PFSK-1 (cell line): ENCODE measurements around the gene UPF3B. TPM values are rescaled to one million over a fixed set of nuclear protein-coding genes. Genes with fewer than 3 reads are reported as not detected.

Experiments
- FOXP2 ChIP-seq: optimal IDR thresholded peaks from 2 replicates; pipeline ENCODE3; 2011; ENCODE audit warnings: borderline replicate concordance, control low read depth, inconsistent platforms; ENCODE audit not compliant: insufficient read depth; ENCODE audit errors: extremely low read length, extremely low read depth
- POLR2AphosphoS5 ChIP-seq: IDR thresholded peaks from 2 replicates; pipeline ENCODE4 v1.6.1; 2012; ENCODE audit warnings: low read depth, mild to moderate bottlenecking, control low read depth, low read length, moderate library complexity
- REST ChIP-seq, 2 experiments: IDR thresholded peaks; 2 replicates each; pipeline versions ENCODE4 v1.6.1 to v1.8.0; 2011 to 2012; ENCODE audit warnings: low read depth in 2 of 2, low read length in 2 of 2, control low read depth in 1 of 2, inconsistent platforms in 1 of 2, mild to moderate bottlenecking in 1 of 2, moderate library complexity in 1 of 2; ENCODE audit not compliant: insufficient read depth in 1 of 2
- SIN3A ChIP-seq: IDR thresholded peaks from 2 replicates; pipeline ENCODE4 v1.6.1; 2012; ENCODE audit warnings: mild to moderate bottlenecking, low read length, moderate library complexity, borderline replicate concordance; ENCODE audit not compliant: insufficient read depth
- TAF1 ChIP-seq: IDR thresholded peaks from 2 replicates; pipeline ENCODE4 v1.6.1; 2012; ENCODE audit warnings: low read length, control low read depth, borderline replicate concordance; ENCODE audit not compliant: insufficient read depth
- polyA plus RNA-seq: library from polyadenylated mRNA; unstranded; fragments of >200 nt; gene quantifications from one replicate; pipeline ENCODE4 v1.2.1, GENCODE V29; 2012; ENCODE audit warnings: low read depth, missing spikeins; ENCODE audit not compliant: insufficient read length

UPF3B gene, protein sequence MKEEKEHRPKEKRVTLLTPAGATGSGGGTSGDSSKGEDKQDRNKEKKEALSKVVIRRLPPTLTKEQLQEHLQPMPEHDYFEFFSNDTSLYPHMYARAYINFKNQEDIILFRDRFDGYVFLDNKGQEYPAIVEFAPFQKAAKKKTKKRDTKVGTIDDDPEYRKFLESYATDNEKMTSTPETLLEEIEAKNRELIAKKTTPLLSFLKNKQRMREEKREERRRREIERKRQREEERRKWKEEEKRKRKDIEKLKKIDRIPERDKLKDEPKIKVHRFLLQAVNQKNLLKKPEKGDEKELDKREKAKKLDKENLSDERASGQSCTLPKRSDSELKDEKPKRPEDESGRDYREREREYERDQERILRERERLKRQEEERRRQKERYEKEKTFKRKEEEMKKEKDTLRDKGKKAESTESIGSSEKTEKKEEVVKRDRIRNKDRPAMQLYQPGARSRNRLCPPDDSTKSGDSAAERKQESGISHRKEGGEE
- 12.2 TPM for polyA plus RNA-seq

DNA sequence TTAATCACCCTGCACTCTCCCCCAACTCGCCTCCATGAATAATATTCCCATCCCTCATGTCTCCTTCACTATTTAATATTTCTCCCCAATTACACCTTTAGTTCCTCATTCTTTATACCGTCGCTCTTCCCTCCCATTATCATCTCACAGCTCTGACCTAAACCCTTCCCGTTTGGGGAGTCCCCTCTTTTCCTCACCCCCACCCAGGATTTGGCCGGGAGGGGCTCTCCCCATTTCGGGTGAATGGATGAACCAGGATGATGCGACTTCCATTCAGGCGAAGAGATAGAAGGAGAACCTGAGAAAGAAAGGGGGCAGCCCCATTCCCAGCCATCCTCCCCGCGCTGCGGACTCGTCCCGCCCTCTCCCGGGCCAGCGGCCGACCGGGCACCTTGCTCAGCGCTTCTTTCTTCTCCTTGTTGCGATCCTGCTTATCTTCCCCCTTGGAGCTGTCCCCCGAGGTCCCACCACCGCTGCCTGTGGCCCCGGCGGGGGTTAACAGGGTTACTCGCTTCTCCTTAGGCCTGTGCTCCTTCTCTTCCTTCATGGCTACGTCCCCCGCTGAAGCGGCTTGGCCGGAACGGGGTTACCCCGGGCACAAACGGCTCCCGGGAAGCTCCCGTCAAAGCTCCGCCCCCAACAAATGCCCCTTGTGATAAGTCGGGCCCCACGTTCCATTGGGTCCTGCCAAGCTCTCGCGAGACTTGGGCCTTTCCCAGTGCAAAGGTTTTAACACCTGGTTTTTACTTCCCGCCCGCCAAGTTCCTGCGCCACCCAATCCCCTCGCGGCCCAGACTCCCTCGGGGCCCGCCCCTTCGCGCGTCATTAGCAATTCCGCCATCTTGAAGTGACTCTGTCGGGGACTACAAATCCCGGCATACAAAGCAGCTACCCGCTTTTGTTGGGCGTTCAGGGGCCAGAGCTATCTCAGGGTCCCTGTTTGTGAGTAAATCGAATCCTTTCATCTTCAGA lies at the start of gene UPF3B:
Gene UPF3B, minus strand, starts transcription at position 582 of the 972 bp plus-strand sequence. Its CDS starts 35 bp downstream, at position 547.
- TF ChIP-seq FOXP2 (no peak), SIN3A (peak; percentile 20; the same call in 1 of the 2 replicates), TAF1 (peak; percentile 27; the same call in 1 of the 2 replicates), REST (IDR thresholded peaks at IDR 0.05; ENCODE audit: insufficient read depth in 1 of 2, low read depth in 2 of 2, low read length in 2 of 2) (no peak), POLR2AphosphoS5 (peak; percentile 49; the same call in 1 of the 2 replicates)

- TF ChIP-seq TAF1: no peak
- TF ChIP-seq REST (IDR thresholded peaks at IDR 0.05; ENCODE audit: insufficient read depth in 1 of 2, low read depth in 2 of 2, low read length in 2 of 2): no peak
- no peak for TF ChIP-seq FOXP2
- TF ChIP-seq POLR2AphosphoS5: no peak
- no peak for TF ChIP-seq SIN3A
These were observed 48.2 kb upstream of the UPF3B start for GRCh38 chrX:119900976-119901375.

- no peak for TF ChIP-seq POLR2AphosphoS5
- TF ChIP-seq TAF1: no peak
- TF ChIP-seq REST (IDR thresholded peaks at IDR 0.05; ENCODE audit: insufficient read depth in 1 of 2, low read depth in 2 of 2, low read length in 2 of 2): no peak
- TF ChIP-seq SIN3A: no peak
- TF ChIP-seq FOXP2: no peak
These were observed 46.4 kb upstream of the UPF3B start for GRCh38 chrX:119899125-119899524.

GRCh38 chrX:119895843-119896326 lies 43.1 kb upstream of the UPF3B start, which contains the start of gene AKAP14:
Gene AKAP14, plus strand, starts transcription at chrX:119895893. Its CDS starts 7,331 bp downstream, at chrX:119903224.
- TF ChIP-seq REST (IDR thresholded peaks at IDR 0.05; ENCODE audit: insufficient read depth in 1 of 2, low read depth in 2 of 2, low read length in 2 of 2): no peak
- TF ChIP-seq POLR2AphosphoS5: no peak
- TF ChIP-seq TAF1: no peak
- TF ChIP-seq SIN3A: no peak
- no peak for TF ChIP-seq FOXP2
